ENCODE results near the gene CCDC28B.

GRCh38 chr1:32204943-32205361 is 4.6 kb downstream of the CCDC28B start:
- TF ChIP-seq EZH2 (conservative IDR thresholded peaks at IDR 0.05; ENCODE audit: low read depth, low read length) (no peak), CTCF (CRISPR knock-in tag; IDR thresholded peaks at IDR 0.05) (no peak), BHLHE40 (IDR thresholded peaks at IDR 0.05; ENCODE audit: low read length) (no peak), SRF (IDR thresholded peaks at IDR 0.05; ENCODE audit: low read depth, low read length) (no peak), TEF (CRISPR knock-in tag; IDR thresholded peaks at IDR 0.05) (no peak), FOXJ3 (CRISPR knock-in tag; IDR thresholded peaks at IDR 0.05; ENCODE audit: borderline replicate concordance) (no peak), TEAD3 (CRISPR knock-in tag; optimal IDR thresholded peaks at IDR 0.05; ENCODE audit: borderline replicate concordance) (no peak), ZKSCAN1 (IDR thresholded peaks at IDR 0.05; ENCODE audit: low read length) (no peak), RERE (CRISPR knock-in tag; IDR thresholded peaks at IDR 0.05; ENCODE audit: low read depth) (no peak)
